ENCODE data around the gene WNT5A. TPM values are rescaled to one million over a fixed set of nuclear protein-coding genes. Genes with fewer than 3 reads are reported as not detected.

Gene WNT5A
- total and polyA plus RNA-seq, 9 of the 15 experiments (the other 6 are each of a cell fraction or from before 2014, with no cell fraction given), result 0.11 TPM; not detected in 8

DNA sequence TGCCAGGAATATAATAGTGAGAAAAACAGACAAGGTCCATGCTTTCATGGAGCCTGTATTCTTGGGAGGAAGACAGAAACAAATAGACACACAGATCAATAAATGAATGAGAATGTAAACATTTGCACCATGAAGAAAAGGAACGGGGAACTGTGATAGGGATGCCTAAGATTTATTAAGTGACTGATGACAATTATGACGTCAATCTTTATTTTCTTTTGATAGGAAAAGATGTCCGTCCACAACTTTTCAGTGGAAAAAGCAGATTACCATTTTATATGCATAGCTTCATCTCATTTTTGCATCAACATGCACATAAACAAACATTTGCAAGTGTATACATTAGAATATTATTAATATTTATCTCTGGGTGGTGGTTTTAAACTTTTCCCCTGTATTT is 27.9 kb upstream of the WNT5A start:
- Histone ChIP-seq H3K9ac (ENCODE audit: insufficient read depth in 1 of 2, low read depth in 2 of 2, low read length in 2 of 2) (no peak overlapping the region), H3K27ac (ENCODE audit: extremely low read depth, low read depth, low read length) (no peak overlapping the region), H3K9me1 (ENCODE audit: control insufficient read depth, insufficient read depth, low read length) (no peaks in the 10 kb centered on the region), H3K27me3 (ENCODE audit: control insufficient read depth in 2 of 2, insufficient read depth in 2 of 2, low read length in 2 of 2) (no peaks in the 10 kb centered on the region; a peak in 1 of 5 replicates), H3K36me3 (ENCODE audit: control insufficient read depth, insufficient read depth, low read length) (no peaks in the 10 kb centered on the region), H3K4me2 (ENCODE audit: insufficient read depth, low read length) (no peak overlapping the region), H4K20me1 (replicated peaks; ENCODE audit: control insufficient read depth, insufficient read depth, low read length) (no peaks in the 10 kb centered on the region), H3K79me2 (ENCODE audit: control insufficient read depth, insufficient read depth, low read length) (no peaks in the 10 kb centered on the region), H3K9me3 (replicated peaks; ENCODE audit: control insufficient read depth, insufficient read depth, low read depth, low read length) (no peaks in the 10 kb centered on the region), H3K4me3 (no peak overlapping the region), H3K4me1 (replicated peaks in 1 of 2; ENCODE audit: control insufficient read depth in 2 of 2, insufficient read depth in 2 of 2, low read length in 2 of 2) (no peaks in the 10 kb centered on the region), H2AFZ (ENCODE audit: low read depth, low read length) (no peak overlapping the region)
- BruUV-seq (replicated peaks), result no TSS peak
- 5% methylated on average over 3 of the region's 3 CpGs for WGBS (ENCODE audit: insufficient coverage, low coverage, missing lambda C conversion rate)
- FAIRE-seq (no peak), ATAC-seq (no peak), DNase-seq (ENCODE audit: extremely low read depth in 1 of 4, low spot score in 3 of 4) (no peak)
- ChIA-PET CTCF (ENCODE audit: low intra/inter-chr PET ratio) (no interaction called here), POLR2A (no interaction called here)
- intact Hi-C loops (cut with micrococcal nuclease), result no loop called here
- in situ Hi-C loops (cut with MboI), result no loop called here
- TF ChIP-seq ZC3H4 (CRISPR knock-in tag; IDR thresholded peaks at IDR 0.05; ENCODE audit: borderline replicate concordance) (no peak), ILK (tag; IDR thresholded peaks at IDR 0.05; ENCODE audit: borderline replicate concordance, low read depth) (no peak), RAD21 (CRISPR knock-in tag; conservative IDR thresholded peaks at IDR 0.05 in 1 of 2, IDR thresholded peaks at IDR 0.05 in 1 of 2) (no peak), NONO (IDR thresholded peaks at IDR 0.05; ENCODE audit: low read depth in 2 of 2, low read length in 1 of 2) (no peak), PHB (CRISPR knock-in tag; IDR thresholded peaks at IDR 0.05) (no peak), MIER1 (IDR thresholded peaks at IDR 0.05; ENCODE audit: low read depth) (no peak), SRSF1 (IDR thresholded peaks at IDR 0.05; ENCODE audit: low read depth, low read length) (no peak), FIP1L1 (IDR thresholded peaks at IDR 0.05; ENCODE audit: low read depth, low read length, poor library complexity, severe bottlenecking) (no peak), ZNF699 (CRISPR knock-in tag; IDR thresholded peaks at IDR 0.05; ENCODE audit: insufficient replicate concordance) (no peak), SMC3 (conservative IDR thresholded peaks at IDR 0.05; ENCODE audit: insufficient read depth, low read depth, low read length) (no peak), SPI1 (IDR thresholded peaks at IDR 0.05; ENCODE audit: borderline replicate concordance, low read depth, low read length) (no peak), TFE3 (CRISPR knock-in tag; IDR thresholded peaks at IDR 0.05) (no peak), MAFG (tag; conservative IDR thresholded peaks at IDR 0.05) (no peak), GTF2F1 (IDR thresholded peaks at IDR 0.05; ENCODE audit: low read depth, low read length) (no peak), ZFPM2 (CRISPR knock-in tag; IDR thresholded peaks at IDR 0.05) (no peak)
- TF ChIP-seq, protein P1, sequence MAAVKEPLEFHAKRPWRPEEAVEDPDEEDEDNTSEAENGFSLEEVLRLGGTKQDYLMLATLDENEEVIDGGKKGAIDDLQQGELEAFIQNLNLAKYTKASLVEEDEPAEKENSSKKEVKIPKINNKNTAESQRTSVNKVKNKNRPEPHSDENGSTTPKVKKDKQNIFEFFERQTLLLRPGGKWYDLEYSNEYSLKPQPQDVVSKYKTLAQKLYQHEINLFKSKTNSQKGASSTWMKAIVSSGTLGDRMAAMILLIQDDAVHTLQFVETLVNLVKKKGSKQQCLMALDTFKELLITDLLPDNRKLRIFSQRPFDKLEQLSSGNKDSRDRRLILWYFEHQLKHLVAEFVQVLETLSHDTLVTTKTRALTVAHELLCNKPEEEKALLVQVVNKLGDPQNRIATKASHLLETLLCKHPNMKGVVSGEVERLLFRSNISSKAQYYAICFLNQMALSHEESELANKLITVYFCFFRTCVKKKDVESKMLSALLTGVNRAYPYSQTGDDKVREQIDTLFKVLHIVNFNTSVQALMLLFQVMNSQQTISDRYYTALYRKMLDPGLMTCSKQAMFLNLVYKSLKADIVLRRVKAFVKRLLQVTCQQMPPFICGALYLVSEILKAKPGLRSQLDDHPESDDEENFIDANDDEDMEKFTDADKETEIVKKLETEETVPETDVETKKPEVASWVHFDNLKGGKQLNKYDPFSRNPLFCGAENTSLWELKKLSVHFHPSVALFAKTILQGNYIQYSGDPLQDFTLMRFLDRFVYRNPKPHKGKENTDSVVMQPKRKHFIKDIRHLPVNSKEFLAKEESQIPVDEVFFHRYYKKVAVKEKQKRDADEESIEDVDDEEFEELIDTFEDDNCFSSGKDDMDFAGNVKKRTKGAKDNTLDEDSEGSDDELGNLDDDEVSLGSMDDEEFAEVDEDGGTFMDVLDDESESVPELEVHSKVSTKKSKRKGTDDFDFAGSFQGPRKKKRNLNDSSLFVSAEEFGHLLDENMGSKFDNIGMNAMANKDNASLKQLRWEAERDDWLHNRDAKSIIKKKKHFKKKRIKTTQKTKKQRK (IDR thresholded peaks at IDR 0.05; ENCODE audit: borderline replicate concordance, low read depth, low read length), result no peak

Measured in K562 (cell line).